ENCODE data around the gene UBE2E1.

UBE2E1 gene

GRCh38 chr3:23920151-23920655 lies 114.4 kb downstream of the UBE2E1 start:
- no peak for DNase-seq

- peak; percentile 47 for DNase-seq
Measured at GRCh38 chr3:23921052-23921511, 115.3 kb downstream of the UBE2E1 start.

DNA sequence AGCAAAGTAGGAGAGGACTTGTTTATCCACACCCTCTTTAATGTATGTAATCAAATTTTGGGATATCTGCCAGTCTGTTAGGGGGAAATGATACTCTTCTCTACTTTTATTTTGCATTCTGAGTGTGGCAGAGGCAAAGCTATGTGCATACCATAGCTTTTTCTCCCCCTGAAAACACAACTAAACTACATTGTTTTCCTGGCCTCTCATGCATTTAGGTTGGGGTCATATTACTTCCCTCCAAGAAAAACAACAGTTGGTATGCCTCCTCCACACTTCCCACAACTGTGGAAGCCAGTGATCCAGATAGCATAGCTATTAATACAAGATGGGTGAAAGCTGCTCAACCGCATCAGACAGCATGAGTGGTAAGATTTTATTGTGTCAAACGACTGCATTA lies 118.0 kb downstream of the UBE2E1 start:
- no peak for DNase-seq

DNA sequence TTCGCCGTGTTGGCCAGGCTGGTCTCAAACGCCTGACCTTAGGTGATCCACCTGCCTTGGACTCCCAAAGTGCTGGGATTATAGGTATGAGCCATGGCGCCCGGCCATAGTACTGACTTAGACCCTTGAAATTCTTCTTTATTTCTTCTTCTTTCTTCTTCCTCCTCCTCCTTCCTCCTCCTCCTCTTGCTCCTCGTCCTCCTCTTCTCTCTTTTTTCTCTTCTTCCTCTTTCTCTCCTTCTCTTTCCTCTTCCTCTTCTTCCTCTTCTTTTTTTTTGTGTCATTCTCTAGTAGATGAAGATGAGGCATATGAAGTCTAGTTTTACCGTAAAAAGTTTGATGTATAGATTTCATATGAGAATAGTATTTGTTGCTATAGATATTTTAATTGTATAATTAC lies 120.5 kb downstream of the UBE2E1 start:
- DNase-seq = no peak

DNA sequence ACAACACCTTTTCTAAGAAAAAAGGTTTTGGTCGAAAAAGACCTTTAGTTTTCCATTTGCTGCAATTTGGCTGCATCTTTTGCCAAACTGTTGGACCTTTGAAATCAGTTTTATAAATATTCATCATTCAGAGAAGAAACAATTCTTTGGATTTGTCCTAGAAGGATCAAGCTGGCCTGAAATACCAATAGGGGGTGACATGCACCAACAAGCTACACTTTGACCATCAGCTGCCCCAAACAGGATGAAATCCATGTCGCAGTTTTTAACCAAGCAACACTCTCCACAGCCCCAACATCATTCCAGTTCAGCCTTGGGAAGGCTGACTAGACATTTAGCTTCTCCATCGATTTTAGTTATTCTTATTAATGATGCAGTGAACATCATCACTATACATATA lies 121.0 kb downstream of the UBE2E1 start:
- DNase-seq = no peak

- DNase-seq = no peak
Measured at GRCh38 chr3:23928524-23928923, 122.8 kb downstream of the UBE2E1 start.

DNA sequence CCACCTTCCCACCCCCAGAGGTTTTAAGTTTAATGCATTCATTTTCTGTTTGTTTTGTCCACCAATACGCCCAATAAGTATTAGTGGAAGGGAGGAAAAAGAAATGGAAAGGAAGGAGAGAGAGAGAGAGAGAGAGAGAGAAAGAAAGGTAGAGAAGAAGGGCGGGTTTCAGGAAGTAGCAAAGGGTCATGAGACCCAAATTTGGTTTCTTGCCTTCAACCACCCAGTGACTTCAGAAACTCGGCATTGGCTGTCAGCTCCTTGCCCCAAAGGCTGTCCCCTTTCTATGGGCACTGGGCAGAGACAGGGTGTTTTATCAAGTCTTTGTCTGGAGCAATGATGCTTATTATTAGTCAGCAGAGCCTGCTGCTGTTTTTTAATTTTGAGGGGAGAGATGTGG lies 125.8 kb downstream of the UBE2E1 start:
- no peak for DNase-seq

GRCh38 chr3:23932571-23932970 lies 126.8 kb downstream of the UBE2E1 start:
- no peak for DNase-seq

GRCh38 chr3:23934253-23934652 lies 128.5 kb downstream of the UBE2E1 start:
- no peak for DNase-seq

DNA sequence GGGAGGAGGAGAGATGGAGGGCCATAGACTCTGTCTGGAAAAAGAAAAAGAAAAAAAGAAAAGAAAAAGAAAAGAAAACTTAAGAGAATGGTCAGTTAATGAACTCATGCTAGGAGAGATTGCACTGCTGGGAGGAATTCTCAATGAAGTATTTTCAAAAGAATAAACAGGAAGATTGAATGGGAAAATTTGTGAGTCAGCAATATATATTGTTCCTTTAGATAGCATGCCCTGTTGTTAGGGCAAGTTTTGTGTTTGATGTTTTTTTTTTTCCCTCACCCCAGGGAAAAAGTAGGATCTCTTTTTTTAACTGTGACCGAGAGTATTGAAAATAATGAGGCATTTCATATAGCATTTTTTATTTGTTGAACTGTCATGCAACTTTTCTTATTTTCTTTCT lies 131.5 kb downstream of the UBE2E1 start:
- no peak for DNase-seq

GRCh38 chr3:23938688-23939087 lies 132.9 kb downstream of the UBE2E1 start:
- DNase-seq = peak; percentile 52

GRCh38 chr3:23940775-23941174 lies 135.0 kb downstream of the UBE2E1 start:
- peak; percentile 24 for DNase-seq

Data from hematopoietic multipotent progenitor cell treated with erythropoietin and hydrocortisone succinate and interleukin-3 and kit ligand, for 6 days (in vitro differentiated cells).